HepG2 (cell line): ENCODE results near the gene OSBPL3. TPM values are rescaled to one million over a fixed set of nuclear protein-coding genes. Genes with fewer than 3 reads are reported as not detected.

Experiments used
- ATAC-seq: fragments of 200-7000 bp; cut with Tn5 transposase; 3 replicates; pipeline ENCODE4 v1.9.1; 2020; ENCODE audit warnings: mild to moderate bottlenecking, moderate library complexity
- BruUV-seq: library from RNA; stranded (reverse); fragments of 400-500 nt; replicated peaks from 2 replicates; lab custom pipeline; 2021; lab: Mats Ljungman, UMichigan
- CTCF ChIA-PET: fragments of 300-600 bp; formaldehyde crosslinking; extraction: SDS; loops from one replicate; lab custom pipeline; 2021; ENCODE audit warnings: low total read pairs, inconsistent platforms, low intra/inter-chr PET ratio; lab: Yijun Ruan, JAX
- POLR2A ChIA-PET: fragments of 350-600 bp; sonication (Branson Sonifier 250); formaldehyde crosslinking; loops from one replicate; lab custom pipeline; 2020; ENCODE audit warnings: antibody characterized with exemption, inconsistent platforms; lab: Yijun Ruan, JAX
- DNase-seq: peaks from one replicate; pipeline ENCODE4 v3.0.0-alpha.2; 2015; ENCODE audit warnings: low spot score
- FAIRE-seq: peaks from 3 replicates; lab custom pipeline; 2011; peaks lifted over from hg19 to GRCh38; lab: Jason Lieb, UNC
- H2AFZ ChIP-seq: one replicate; pipeline ENCODE4 v1.6.1; 2011; ENCODE audit warnings: low read length, inconsistent platforms
- H3K27ac ChIP-seq: fragments of 300-600 bp; 3 replicates; pipeline ENCODE4 v1.8.0; 2011; ENCODE audit warnings: mixed run types, mild to moderate bottlenecking, mixed read lengths, low read length, inconsistent platforms; ENCODE audit not compliant: insufficient read depth; ENCODE audit errors: extremely low read length
- H3K27me3 ChIP-seq, 2 experiments: fragments of 200-600 bp in 1 of 2; 2 replicates in 1 of 2; 3 replicates in 1 of 2; pipeline versions ENCODE4 v1.6.0 to v1.8.0; 2011; ENCODE audit warnings: low read length in 2 of 2, mild to moderate bottlenecking in 2 of 2, moderate library complexity in 2 of 2, inconsistent platforms in 1 of 2; ENCODE audit not compliant: insufficient read depth in 2 of 2, control insufficient read depth in 1 of 2
- H3K36me3 ChIP-seq, 2 experiments: fragments of 200-600 bp in 1 of 2; replicated peaks in 1 of 2; 2 replicates in 1 of 2; 3 replicates in 1 of 2; pipeline versions ENCODE4 v1.5.1 to v1.8.0; 2011; ENCODE audit warnings: low read length in 2 of 2, inconsistent platforms in 1 of 2; ENCODE audit not compliant: insufficient read depth in 2 of 2, control insufficient read depth in 1 of 2
- H3K4me1 ChIP-seq: 2 replicates; pipeline ENCODE4 v1.5.1; 2012; ENCODE audit warnings: low read length, inconsistent platforms; ENCODE audit not compliant: insufficient read depth
- H3K4me2 ChIP-seq: 2 replicates; pipeline ENCODE4 v1.6.0; 2011; ENCODE audit warnings: low read depth, low read length, inconsistent platforms
- H3K4me3 ChIP-seq, 3 experiments: fragments of 200-600 bp in 1 of 3; sonication (generic), shearing (Covaris generic) in 1 of 3; replicated peaks in 1 of 3; 2 replicates each; pipeline ENCODE4 v1.5.1; 2011 to 2016; ENCODE audit warnings: low read length in 3 of 3, inconsistent platforms in 2 of 3, low read depth in 2 of 3, mild to moderate bottlenecking in 2 of 3, control low read depth in 1 of 3, mixed read lengths in 1 of 3; ENCODE audit not compliant: insufficient read depth in 1 of 3
- H3K79me2 ChIP-seq: one replicate; pipeline ENCODE4 v1.6.1; 2011; ENCODE audit warnings: low read length, inconsistent platforms; ENCODE audit not compliant: insufficient read depth
- H3K9ac ChIP-seq: 2 replicates; pipeline ENCODE4 v1.6.0; 2011; ENCODE audit warnings: mild to moderate bottlenecking, low read depth, low read length, inconsistent platforms; ENCODE audit not compliant: insufficient read depth
- H3K9me3 ChIP-seq: 2 replicates; pipeline ENCODE4 v1.5.1; 2012; ENCODE audit warnings: mild to moderate bottlenecking, low read length
- H4K20me1 ChIP-seq: 2 replicates; pipeline ENCODE4 v1.6.0; 2011; ENCODE audit warnings: inconsistent platforms, mild to moderate bottlenecking, low read length, moderate library complexity; ENCODE audit not compliant: insufficient read depth
- ARNT ChIP-seq: fragments of 450-650 bp; IDR thresholded peaks from 2 replicates; pipeline ENCODE4 v1.6.1; 2017
- CHCHD3 ChIP-seq: sonication (generic); formaldehyde crosslinking; IDR thresholded peaks from 2 replicates; pipeline ENCODE4 v1.8.0; 2022; ENCODE audit warnings: mild to moderate bottlenecking, missing genetic modification reagents, moderate library complexity
- HOXA5 ChIP-seq: sonication (generic); formaldehyde crosslinking; IDR thresholded peaks from 2 replicates; pipeline ENCODE4 v1.4.0; 2020; ENCODE audit warnings: missing genetic modification reagents
- KMT2A ChIP-seq: sonication (generic); formaldehyde crosslinking; IDR thresholded peaks from 2 replicates; pipeline ENCODE4 v1.4.0; 2020; ENCODE audit warnings: missing genetic modification reagents
- MAFF ChIP-seq: IDR thresholded peaks from 2 replicates; pipeline ENCODE4 v1.6.1; 2011; ENCODE audit warnings: low read depth, low read length, improper control_type of control experiment
- MBNL3 ChIP-seq: fragments of 250-450 bp; sonication (Bioruptor Pico); conservative IDR thresholded peaks from 2 replicates; pipeline ENCODE4 v1.8.0; 2022; ENCODE audit warnings: mild to moderate bottlenecking, inconsistent platforms
- MIXL1 ChIP-seq: IDR thresholded peaks from 2 replicates; pipeline ENCODE4 v1.6.1; 2016
- MTA1 ChIP-seq: sonication (generic); formaldehyde crosslinking; IDR thresholded peaks from 2 replicates; pipeline ENCODE4 v1.4.0; 2020; ENCODE audit warnings: missing genetic modification reagents, mild to moderate bottlenecking, borderline replicate concordance
- POLR2AphosphoS5 ChIP-seq: IDR thresholded peaks from 2 replicates; pipeline ENCODE4 v1.6.1; 2012; ENCODE audit warnings: low read depth, low read length
- RAD51 ChIP-seq: fragments of 450-650 bp; IDR thresholded peaks from 2 replicates; pipeline ENCODE4 v1.6.1; 2016; ENCODE audit warnings: borderline replicate concordance
- RFX3 ChIP-seq: IDR thresholded peaks from 2 replicates; pipeline ENCODE4 v1.6.1; 2016; ENCODE audit warnings: missing biosample characterization, missing genetic modification reagents
- SALL1 ChIP-seq: sonication (generic); formaldehyde crosslinking; IDR thresholded peaks from 2 replicates; pipeline ENCODE4 v1.8.0; 2022; ENCODE audit warnings: mild to moderate bottlenecking, missing genetic modification reagents
- SRSF4 ChIP-seq: fragments of 200-400 bp; formaldehyde crosslinking; IDR thresholded peaks from one replicate; pipeline ENCODE4 v1.6.1; 2018; ENCODE audit warnings: mild to moderate bottlenecking, low read depth, low read length, moderate library complexity; ENCODE audit not compliant: poor library complexity, severe bottlenecking
- ZBTB42 ChIP-seq: sonication (generic); formaldehyde crosslinking; IDR thresholded peaks from 2 replicates; pipeline ENCODE4 v1.5.0; 2020; ENCODE audit warnings: mild to moderate bottlenecking, missing genetic modification reagents
- ZNF260 ChIP-seq: sonication (generic); formaldehyde crosslinking; IDR thresholded peaks from 2 replicates; pipeline ENCODE4 v1.4.0; 2020; ENCODE audit warnings: missing genetic modification reagents, low read depth, mild to moderate bottlenecking, borderline replicate concordance
- ZNF331 ChIP-seq: sonication (generic); formaldehyde crosslinking; IDR thresholded peaks from 2 replicates; pipeline ENCODE4 v1.4.0; 2020; ENCODE audit warnings: missing genetic modification reagents
- ZNF546 ChIP-seq: sonication (generic); formaldehyde crosslinking; conservative IDR thresholded peaks from 2 replicates; pipeline ENCODE4 v1.8.1; 2023; ENCODE audit warnings: mild to moderate bottlenecking, missing genetic modification reagents
- in situ Hi-C: cut with HindIII; loops from 2 replicates; pipeline ENCODE4 v1.10.0; 2017; ENCODE audit warnings: low pct_unique_long_range_greater_than_20kb; ENCODE audit not compliant: extremely low pct_ligation_motif_present
- intact Hi-C: fragments of 100-400 bp; cut with micrococcal nuclease; formaldehyde crosslinking; loops from one replicate; pipeline ENCODE4 v1.10.0; 2022; ENCODE audit not compliant: unreplicated experiment
- polyA plus RNA-seq, 8 experiments: library from polyadenylated mRNA; depleted of rRNA in 3 of 8; stranded (reverse) in 7 of 8; unstranded in 1 of 8; fragments of >200 nt; fragmentation: Illumina TruSeq in 4 of 8; extraction: Trizol in 4 of 8; gene quantifications; 2 replicates each; pipeline versions ENCODE4 v1.2.1 to v1.2.3, GENCODE V29; 2011 to 2016; ENCODE audit warnings: low read depth in 4 of 8, missing spikeins in 1 of 8, mixed read lengths in 1 of 8; ENCODE audit not compliant: insufficient read depth in 1 of 8
- total RNA-seq, 5 experiments: library from RNA; depleted of rRNA; stranded (reverse); fragments of >200 nt; fragmentation: Illumina TruSeq; extraction: Trizol; gene quantifications; 2 replicates each; pipeline ENCODE4 v1.2.3, GENCODE V29; 2016; ENCODE audit warnings: low read depth in 1 of 5
- TF ChIP-seq, protein P1 (sequence below): sonication (generic); formaldehyde crosslinking; IDR thresholded peaks from 2 replicates; pipeline ENCODE4 v1.5.1; 2020; ENCODE audit warnings: missing genetic modification reagents, mild to moderate bottlenecking, borderline replicate concordance
- TF ChIP-seq, protein P2 (sequence below), 2 experiments: fragments of 450-650 bp in 1 of 2; sonication (generic) in 1 of 2; formaldehyde crosslinking; IDR thresholded peaks; 2 replicates each; pipeline versions ENCODE4 v1.5.0 to v1.8.0; 2020 to 2022; ENCODE audit warnings: mild to moderate bottlenecking in 1 of 2, missing genetic modification reagents in 1 of 2
- TF ChIP-seq, protein P3 (sequence below): sonication (generic); formaldehyde crosslinking; IDR thresholded peaks from 2 replicates; pipeline ENCODE4 v1.8.0; 2022; ENCODE audit warnings: missing genetic modification reagents, low read depth, mild to moderate bottlenecking, borderline replicate concordance
- TF ChIP-seq, protein P4 (sequence below): sonication (generic); formaldehyde crosslinking; IDR thresholded peaks from 2 replicates; pipeline ENCODE4 v1.5.0; 2020; ENCODE audit warnings: missing genetic modification reagents, mild to moderate bottlenecking, borderline replicate concordance

OSBPL3 gene
- total and polyA plus RNA-seq, 2 of the 13 experiments (the other 11 are each of a cell fraction or from before 2014, with no cell fraction given) = 8.8 to 28.9 TPM

DNA sequence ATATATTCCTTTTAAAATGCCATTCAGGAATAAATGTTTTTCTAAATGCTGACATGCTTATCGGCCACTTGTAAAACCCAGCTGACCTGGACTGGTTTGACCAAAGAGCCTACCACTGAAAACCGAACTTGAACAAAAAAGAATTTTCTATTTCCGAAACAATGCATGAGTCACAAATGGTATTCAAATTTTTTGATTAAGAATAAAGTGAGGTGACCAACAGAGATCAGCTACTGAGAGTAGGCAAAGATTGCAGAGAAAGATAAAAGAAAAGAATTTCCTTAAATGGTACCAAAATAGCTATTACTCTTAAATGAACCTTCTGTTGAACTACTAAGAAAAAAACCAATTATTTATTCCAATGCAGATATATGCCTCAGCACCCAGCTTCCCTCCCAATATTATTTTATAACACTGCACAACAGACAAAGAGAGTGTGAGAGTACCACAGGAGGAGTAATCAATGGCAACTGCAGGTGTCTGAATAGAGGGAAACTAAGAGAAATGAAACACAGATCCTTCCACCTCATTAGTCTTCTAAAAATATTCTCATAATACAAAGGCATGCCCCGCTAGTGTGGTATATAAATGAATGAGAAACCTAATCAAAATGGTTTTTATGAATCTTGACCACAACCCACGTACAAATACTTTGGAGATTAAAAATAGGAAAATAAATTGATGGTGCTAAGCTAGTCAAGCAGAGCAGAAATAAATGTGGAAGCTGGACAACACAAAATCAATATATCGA lies 20.1 kb downstream of the OSBPL3 start (continued):
- TF ChIP-seq, protein P1, sequence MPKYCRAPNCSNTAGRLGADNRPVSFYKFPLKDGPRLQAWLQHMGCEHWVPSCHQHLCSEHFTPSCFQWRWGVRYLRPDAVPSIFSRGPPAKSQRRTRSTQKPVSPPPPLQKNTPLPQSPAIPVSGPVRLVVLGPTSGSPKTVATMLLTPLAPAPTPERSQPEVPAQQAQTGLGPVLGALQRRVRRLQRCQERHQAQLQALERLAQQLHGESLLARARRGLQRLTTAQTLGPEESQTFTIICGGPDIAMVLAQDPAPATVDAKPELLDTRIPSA (CRISPR knock-in tag) = no peak
- TF ChIP-seq, all 625 proteins: peak for 0

DNA sequence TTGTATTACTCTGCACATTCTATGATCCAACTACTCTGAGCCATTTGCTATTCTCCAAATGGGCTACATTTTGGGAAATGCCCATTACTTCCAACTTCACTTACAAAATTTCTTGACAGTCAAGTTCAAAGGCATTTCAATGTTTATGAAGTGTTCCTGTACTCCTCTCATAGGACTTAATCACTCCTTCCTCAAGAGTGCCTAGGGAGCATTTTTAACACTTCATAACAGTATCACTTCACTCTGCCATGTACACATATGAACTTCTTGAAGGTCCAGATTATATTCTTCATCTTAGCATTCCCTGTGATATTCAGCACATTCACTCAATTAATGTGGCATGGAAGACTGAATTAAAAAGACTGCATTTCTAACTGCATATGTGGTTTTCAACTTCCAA lies 21.6 kb downstream of the OSBPL3 start:
- no peak for ATAC-seq
- no peaks in the 10 kb centered on the region for H3K36me3 ChIP-seq
- H3K4me2 ChIP-seq = no peak overlapping the region
- H3K27me3 ChIP-seq = no peaks in the 10 kb centered on the region
- H3K27ac ChIP-seq = no peak overlapping the region
- H3K4me1 ChIP-seq = no peaks in the 10 kb centered on the region
- ChIA-PET CTCF (no interaction called here), POLR2A (no interaction called here)
- H3K79me2 ChIP-seq = peaks cover 92% of the 10 kb centered on the region
- no peak overlapping the region for H3K4me3 ChIP-seq
- no peak for DNase-seq
- H2AFZ ChIP-seq = no peak overlapping the region
- H3K9me3 ChIP-seq = no peaks in the 10 kb centered on the region
- TF ChIP-seq SALL1 (no peak), RAD51 (no peak), MIXL1 (CRISPR knock-in tag) (no peak), ZNF546 (CRISPR knock-in tag) (no peak), HOXA5 (CRISPR knock-in tag) (no peak), ZNF331 (CRISPR knock-in tag) (no peak), SRSF4 (no peak), ZBTB42 (CRISPR knock-in tag) (no peak), POLR2AphosphoS5 (no peak), MAFF (no peak), RFX3 (no peak), MTA1 (CRISPR knock-in tag) (no peak), ZNF260 (CRISPR knock-in tag) (no peak), MBNL3 (CRISPR knock-in tag) (no peak), KMT2A (CRISPR knock-in tag) (no peak), CHCHD3 (CRISPR knock-in tag) (no peak), ARNT (no peak)
- TF ChIP-seq, protein P2, sequence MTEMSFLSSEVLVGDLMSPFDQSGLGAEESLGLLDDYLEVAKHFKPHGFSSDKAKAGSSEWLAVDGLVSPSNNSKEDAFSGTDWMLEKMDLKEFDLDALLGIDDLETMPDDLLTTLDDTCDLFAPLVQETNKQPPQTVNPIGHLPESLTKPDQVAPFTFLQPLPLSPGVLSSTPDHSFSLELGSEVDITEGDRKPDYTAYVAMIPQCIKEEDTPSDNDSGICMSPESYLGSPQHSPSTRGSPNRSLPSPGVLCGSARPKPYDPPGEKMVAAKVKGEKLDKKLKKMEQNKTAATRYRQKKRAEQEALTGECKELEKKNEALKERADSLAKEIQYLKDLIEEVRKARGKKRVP (CRISPR knock-in tag; IDR thresholded peaks at IDR 0.05) = no peak
- TF ChIP-seq, protein P3, sequence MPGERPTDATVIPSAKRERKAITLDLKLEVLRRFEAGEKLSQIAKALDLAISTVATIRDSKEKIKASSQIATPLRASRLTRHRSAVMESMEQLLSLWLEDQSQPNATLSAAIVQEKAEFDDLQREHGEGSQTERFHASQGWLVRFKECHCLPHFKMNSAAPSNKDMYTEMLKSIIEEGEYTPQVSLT (CRISPR knock-in tag) = no peak
- TF ChIP-seq, protein P4, sequence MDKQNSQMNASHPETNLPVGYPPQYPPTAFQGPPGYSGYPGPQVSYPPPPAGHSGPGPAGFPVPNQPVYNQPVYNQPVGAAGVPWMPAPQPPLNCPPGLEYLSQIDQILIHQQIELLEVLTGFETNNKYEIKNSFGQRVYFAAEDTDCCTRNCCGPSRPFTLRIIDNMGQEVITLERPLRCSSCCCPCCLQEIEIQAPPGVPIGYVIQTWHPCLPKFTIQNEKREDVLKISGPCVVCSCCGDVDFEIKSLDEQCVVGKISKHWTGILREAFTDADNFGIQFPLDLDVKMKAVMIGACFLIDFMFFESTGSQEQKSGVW (CRISPR knock-in tag) = no peak
- no peaks in the 10 kb centered on the region for H4K20me1 ChIP-seq
- in situ Hi-C loops (no loop called here), intact Hi-C loops (no loop called here)
- BruUV-seq = no TSS peak
- no peak for FAIRE-seq
- H3K9ac ChIP-seq = no peak overlapping the region
